ENCODE results near the gene NFKBIE. TPM values are rescaled to one million over a fixed set of nuclear protein-coding genes. Genes with fewer than 3 reads are reported as not detected.

NFKBIE gene
- total and polyA plus RNA-seq, 5 donors from 2014 or later: 3.6 to 53.8 (median 6.1) TPM

- no peaks in the 10 kb centered on the region for H3K36me3 ChIP-seq (ENCODE audit: control insufficient read depth, insufficient read depth, low read length)
- H3K4me1 ChIP-seq (ENCODE audit: control insufficient read depth, insufficient read depth, low read length, poor library complexity, severe bottlenecking): peaks cover 11% of the 10 kb centered on the region
- H3K9me3 Mint-ChIP-seq: peaks cover 0 to 2% (median 0%) of the 10 kb centered on the region in 7 donors
- no peaks in the 10 kb centered on the region for H3K9me3 ChIP-seq (ENCODE audit: control insufficient read depth in 2 of 2, low read length in 2 of 2)
- H3K4me3 ChIP-seq (ENCODE audit: low read depth, low read length): no peak within 1 kb of the TSS
- H3K27ac ChIP-seq (ENCODE audit: insufficient read depth, low read length, poor library complexity, severe bottlenecking): no peak within 1 kb of the TSS
- H3K27me3 ChIP-seq (ENCODE audit: control insufficient read depth, insufficient read depth, low read length): peaks cover 21% of the 10 kb centered on the region
- peaks cover 3% of the 10 kb centered on the region for H3K36me3 Mint-ChIP-seq
- ATAC-seq (ENCODE audit: low read depth in 2 of 2) (no peak), DNase-seq (no peak)
- peaks cover 0 to 40% (median 15%) of the 10 kb centered on the region in 4 donors for H3K4me1 Mint-ChIP-seq
- peak within 1 kb of the TSS in 1 of 3 donors; percentile 48 for H3K27ac Mint-ChIP-seq
- peak within 1 kb of the TSS; percentile 66 to 82 (median 73) for H3K4me3 Mint-ChIP-seq
- peaks cover 63% of the 10 kb centered on the region for H3K27me3 Mint-ChIP-seq
These were observed 4.7 kb upstream of the NFKBIE start, which contains the start of gene TMEM151B for GRCh38 chr6:44269921-44270525. TSS of gene TMEM151B (plus strand) at chr6:44270450. CDS start at chr6:44270743, 293 bp downstream.

- peaks cover 0 to 42% (median 19%) of the 10 kb centered on the region in 4 donors for H3K4me1 Mint-ChIP-seq
- H3K27ac ChIP-seq (ENCODE audit: insufficient read depth, low read length, poor library complexity, severe bottlenecking): no peak overlapping the region
- no peak for ATAC-seq (ENCODE audit: low read depth in 2 of 2)
- peaks cover 60% of the 10 kb centered on the region for H3K27me3 Mint-ChIP-seq
- peak overlapping the region; percentile 6 to 82 (median 70) for H3K4me3 Mint-ChIP-seq
- H3K36me3 ChIP-seq (ENCODE audit: control insufficient read depth, insufficient read depth, low read length): no peaks in the 10 kb centered on the region
- DNase-seq: no peak
- peaks cover 0 to 2% (median 0%) of the 10 kb centered on the region in 7 donors for H3K9me3 Mint-ChIP-seq
- H3K4me3 ChIP-seq (ENCODE audit: low read depth, low read length): no peak overlapping the region
- H3K27ac Mint-ChIP-seq: peak overlapping the region in 1 of 3 donors; percentile 48
- H3K27me3 ChIP-seq (ENCODE audit: control insufficient read depth, insufficient read depth, low read length): peaks cover 19% of the 10 kb centered on the region
- H3K4me1 ChIP-seq (ENCODE audit: control insufficient read depth, insufficient read depth, low read length, poor library complexity, severe bottlenecking): peaks cover 18% of the 10 kb centered on the region
- no peaks in the 10 kb centered on the region for H3K9me3 ChIP-seq (ENCODE audit: control insufficient read depth in 2 of 2, low read length in 2 of 2)
- H3K36me3 Mint-ChIP-seq: peaks cover 3% of the 10 kb centered on the region
These were observed 4.0 kb upstream of the NFKBIE start for GRCh38 chr6:44269178-44269920.

GRCh38 chr6:44268095-44268628, 2.8 kb upstream of the NFKBIE start:
- ATAC-seq (ENCODE audit: low read depth in 2 of 2): peak in 1 of 2 donors; percentile 28
- H3K27me3 Mint-ChIP-seq: peaks cover 52% of the 10 kb centered on the region
- DNase-seq: peak; percentile 46 to 64 (median 64)
- H3K27ac ChIP-seq (ENCODE audit: insufficient read depth, low read length, poor library complexity, severe bottlenecking): no peak overlapping the region
- H3K4me1 ChIP-seq (ENCODE audit: control insufficient read depth, insufficient read depth, low read length, poor library complexity, severe bottlenecking): peaks cover 30% of the 10 kb centered on the region
- peaks cover 0 to 2% (median 0%) of the 10 kb centered on the region in 7 donors for H3K9me3 Mint-ChIP-seq
- H3K9me3 ChIP-seq (ENCODE audit: control insufficient read depth in 2 of 2, low read length in 2 of 2): no peaks in the 10 kb centered on the region
- no peak overlapping the region for H3K4me3 ChIP-seq (ENCODE audit: low read depth, low read length)
- H3K4me1 Mint-ChIP-seq: peaks cover 0 to 52% (median 27%) of the 10 kb centered on the region in 4 donors
- H3K36me3 Mint-ChIP-seq: peaks cover 3% of the 10 kb centered on the region
- peak overlapping the region; percentile 28 to 90 (median 67) for H3K4me3 Mint-ChIP-seq
- no peaks in the 10 kb centered on the region for H3K36me3 ChIP-seq (ENCODE audit: control insufficient read depth, insufficient read depth, low read length)
- H3K27me3 ChIP-seq (ENCODE audit: control insufficient read depth, insufficient read depth, low read length): peaks cover 17% of the 10 kb centered on the region
- H3K27ac Mint-ChIP-seq: peak overlapping the region in 1 of 3 donors; percentile 60

GRCh38 chr6:44267252-44267651, 1.9 kb upstream of the NFKBIE start:
- Histone ChIP-seq H3K27ac (ENCODE audit: insufficient read depth, low read length, poor library complexity, severe bottlenecking) (no peak overlapping the region), H3K4me1 (ENCODE audit: control insufficient read depth, insufficient read depth, low read length, poor library complexity, severe bottlenecking) (peaks cover 39% of the 10 kb centered on the region), H3K36me3 (ENCODE audit: control insufficient read depth, insufficient read depth, low read length) (no peaks in the 10 kb centered on the region), H3K4me3 (ENCODE audit: low read depth, low read length) (no peak overlapping the region), H3K9me3 (ENCODE audit: control insufficient read depth in 2 of 2, low read length in 2 of 2) (no peaks in the 10 kb centered on the region), H3K27me3 (ENCODE audit: control insufficient read depth, insufficient read depth, low read length) (peaks cover 17% of the 10 kb centered on the region)
- Mint-ChIP-seq H3K36me3 (no peaks in the 10 kb centered on the region), H3K27me3 (peaks cover 43% of the 10 kb centered on the region), H3K4me1 (peaks cover 0 to 61% (median 36%) of the 10 kb centered on the region in 4 donors), H3K9me3 (no peaks in the 10 kb centered on the region), H3K4me3 (peak overlapping the region in 2 of 4 donors; percentile 17 to 95), H3K27ac (peak overlapping the region in 1 of 3 donors; percentile 31)
- no peak for ATAC-seq (ENCODE audit: low read depth in 2 of 2)
- no peak for DNase-seq

GRCh38 chr6:44266347-44266746, 996 bp upstream of the NFKBIE start:
- Mint-ChIP-seq H3K9me3 (no peaks in the 10 kb centered on the region), H3K27me3 (peaks cover 34% of the 10 kb centered on the region), H3K4me3 (peak overlapping the region; percentile 90 to 98 (median 95)), H3K27ac (peak overlapping the region; percentile 75 to 93 (median 83)), H3K36me3 (no peaks in the 10 kb centered on the region), H3K4me1 (peaks cover 0 to 63% (median 39%) of the 10 kb centered on the region in 4 donors)
- ATAC-seq (ENCODE audit: low read depth in 2 of 2) (no peak), DNase-seq (no peak)
- peaks cover 44% of the 10 kb centered on the region for H3K4me1 ChIP-seq (ENCODE audit: control insufficient read depth, insufficient read depth, low read length, poor library complexity, severe bottlenecking)
- H3K4me3 ChIP-seq (ENCODE audit: low read depth, low read length): no peak overlapping the region
- peaks cover 14% of the 10 kb centered on the region for H3K27me3 ChIP-seq (ENCODE audit: control insufficient read depth, insufficient read depth, low read length)
- no peaks in the 10 kb centered on the region for H3K36me3 ChIP-seq (ENCODE audit: control insufficient read depth, insufficient read depth, low read length)
- no peaks in the 10 kb centered on the region for H3K9me3 ChIP-seq (ENCODE audit: control insufficient read depth in 2 of 2, low read length in 2 of 2)
- H3K27ac ChIP-seq (ENCODE audit: insufficient read depth, low read length, poor library complexity, severe bottlenecking): peak overlapping the region; percentile 94

GRCh38 chr6:44265722-44266233, 427 bp upstream of the NFKBIE start:
- Mint-ChIP-seq H3K27me3 (peaks cover 30% of the 10 kb centered on the region), H3K27ac (peak overlapping the region; percentile 93 to 97 (median 97)), H3K36me3 (peaks cover 5% of the 10 kb centered on the region), H3K4me1 (peaks cover 4 to 64% (median 44%) of the 10 kb centered on the region in 4 donors), H3K4me3 (peak overlapping the region; percentile 90 to 98 (median 95)), H3K9me3 (no peaks in the 10 kb centered on the region)
- H3K4me1 ChIP-seq (ENCODE audit: control insufficient read depth, insufficient read depth, low read length, poor library complexity, severe bottlenecking): peaks cover 39% of the 10 kb centered on the region
- peak overlapping the region; percentile 94 for H3K27ac ChIP-seq (ENCODE audit: insufficient read depth, low read length, poor library complexity, severe bottlenecking)
- peak overlapping the region; percentile 64 for H3K4me3 ChIP-seq (ENCODE audit: low read depth, low read length)
- H3K9me3 ChIP-seq (ENCODE audit: control insufficient read depth in 2 of 2, low read length in 2 of 2): no peaks in the 10 kb centered on the region
- no peak for ATAC-seq (ENCODE audit: low read depth in 2 of 2)
- no peak for DNase-seq
- H3K27me3 ChIP-seq (ENCODE audit: control insufficient read depth, insufficient read depth, low read length): peaks cover 14% of the 10 kb centered on the region
- peaks cover 2% of the 10 kb centered on the region for H3K36me3 ChIP-seq (ENCODE audit: control insufficient read depth, insufficient read depth, low read length)

- Mint-ChIP-seq H3K36me3 (peaks cover 5% of the 10 kb centered on the region), H3K27me3 (peaks cover 21% of the 10 kb centered on the region), H3K9me3 (no peaks in the 10 kb centered on the region), H3K4me1 (peaks cover 4 to 57% (median 39%) of the 10 kb centered on the region in 4 donors), H3K27ac (peak overlapping the region; percentile 93 to 97 (median 95)), H3K4me3 (peak overlapping the region; percentile 90 to 98 (median 94))
- H3K27ac ChIP-seq (ENCODE audit: insufficient read depth, low read length, poor library complexity, severe bottlenecking): peak overlapping the region; percentile 94
- DNase-seq (peak in 1 of 3 donors; percentile 69), ATAC-seq (ENCODE audit: low read depth in 2 of 2) (peak; percentile 25 to 26)
- H3K4me1 ChIP-seq (ENCODE audit: control insufficient read depth, insufficient read depth, low read length, poor library complexity, severe bottlenecking): peaks cover 39% of the 10 kb centered on the region
- H3K27me3 ChIP-seq (ENCODE audit: control insufficient read depth, insufficient read depth, low read length): peaks cover 8% of the 10 kb centered on the region
- peaks cover 14% of the 10 kb centered on the region for H3K36me3 ChIP-seq (ENCODE audit: control insufficient read depth, insufficient read depth, low read length)
- peak overlapping the region; percentile 91 for H3K4me3 ChIP-seq (ENCODE audit: low read depth, low read length)
- no peaks in the 10 kb centered on the region for H3K9me3 ChIP-seq (ENCODE audit: control insufficient read depth in 2 of 2, low read length in 2 of 2)
These were observed 971 bp downstream of the NFKBIE start for GRCh38 chr6:44264154-44265006.
